ENCODE data around the gene ALDH8A1.
A peak's percentile ranks its signal among the peaks of the same experiment; 100 is the strongest.

Gene ALDH8A1

GRCh38 chr6:134951494-134952263 is 1.8 kb upstream of the ALDH8A1 start:
- DNase-seq (ENCODE audit: low read depth, low spot score): no peak

GRCh38 chr6:134950482-134950881 is 581 bp upstream of the ALDH8A1 start:
- DNase-seq (ENCODE audit: low read depth, low spot score): no peak

GRCh38 chr6:134948691-134949090 is 1.2 kb downstream of the ALDH8A1 start:
- DNase-seq (ENCODE audit: low read depth, low spot score): no peak

GRCh38 chr6:134948142-134948541 is 1.8 kb downstream of the ALDH8A1 start:
- DNase-seq (ENCODE audit: low read depth, low spot score): no peak

- no peak for DNase-seq (ENCODE audit: low read depth, low spot score)
Measured at GRCh38 chr6:134945045-134945444, 4.9 kb downstream of the ALDH8A1 start.

GRCh38 chr6:134943522-134944111 is 6.3 kb downstream of the ALDH8A1 start:
- DNase-seq (ENCODE audit: low read depth, low spot score): no peak

GRCh38 chr6:134938896-134939295 is 11.0 kb downstream of the ALDH8A1 start:
- DNase-seq (ENCODE audit: low read depth, low spot score): peak; percentile 64

- no peak for DNase-seq (ENCODE audit: low read depth, low spot score)
Measured at GRCh38 chr6:134937426-134937825, 12.5 kb downstream of the ALDH8A1 start.

- no peak for DNase-seq (ENCODE audit: low read depth, low spot score)
Measured at GRCh38 chr6:134936931-134937330, 13.0 kb downstream of the ALDH8A1 start.

GRCh38 chr6:134936476-134936875 is 13.4 kb downstream of the ALDH8A1 start:
- no peak for DNase-seq (ENCODE audit: low read depth, low spot score)

- DNase-seq (ENCODE audit: low read depth, low spot score): no peak
Measured at GRCh38 chr6:134934793-134935485, 15.0 kb downstream of the ALDH8A1 start.

- DNase-seq (ENCODE audit: low read depth, low spot score): no peak
Measured at GRCh38 chr6:134932535-134933470, 17.1 kb downstream of the ALDH8A1 start.

GRCh38 chr6:134932098-134932497 is 17.8 kb downstream of the ALDH8A1 start:
- no peak for DNase-seq (ENCODE audit: low read depth, low spot score)

- DNase-seq (ENCODE audit: low read depth, low spot score): no peak
Measured at GRCh38 chr6:134930463-134930862, 19.4 kb downstream of the ALDH8A1 start.

GRCh38 chr6:134928151-134928900 is 21.6 kb downstream of the ALDH8A1 start:
- no peak for DNase-seq (ENCODE audit: low read depth, low spot score)

GRCh38 chr6:134925800-134926199 is 24.1 kb downstream of the ALDH8A1 start:
- no peak for DNase-seq (ENCODE audit: low read depth, low spot score)

GRCh38 chr6:134921721-134922261 is 28.1 kb downstream of the ALDH8A1 start:
- DNase-seq (ENCODE audit: low read depth, low spot score): no peak

GRCh38 chr6:134921276-134921675 is 28.6 kb downstream of the ALDH8A1 start:
- DNase-seq (ENCODE audit: low read depth, low spot score): no peak

- DNase-seq (ENCODE audit: low read depth, low spot score): no peak
Measured at GRCh38 chr6:134920422-134920821, 29.5 kb downstream of the ALDH8A1 start.

- DNase-seq (ENCODE audit: low read depth, low spot score): no peak
Measured at GRCh38 chr6:134918418-134918961, 31.4 kb downstream of the ALDH8A1 start.

All from activated naive CD8-positive, alpha-beta T cell treated with anti-CD3 and anti-CD28 coated beads, Interleukin-2, amount 50 U/mL, for 16 hours (primary cell).